ENCODE results near the gene NHLRC2. TPM values are rescaled to one million over a fixed set of nuclear protein-coding genes. Genes with fewer than 3 reads are reported as not detected.

The NHLRC2 gene
- total and polyA plus RNA-seq, 4 donors, result 2.4 to 40.0 (median 21.0) TPM

- Histone ChIP-seq H3K4me1 (ENCODE audit: control insufficient read depth in 1 of 2, insufficient read depth in 2 of 2, low read length in 2 of 2) (peaks cover 2 to 5% of the 10 kb centered on the region in 2 donors), H3K27ac (ENCODE audit: low read depth in 1 of 2, low read length in 2 of 2) (peak overlapping the region in 1 of 2 donors; percentile 54), H3K9me3 (ENCODE audit: control insufficient read depth, low read length) (no peaks in the 10 kb centered on the region), H3K27me3 (ENCODE audit: control insufficient read depth in 1 of 2, insufficient read depth in 2 of 2, low read length in 1 of 2) (no peaks in the 10 kb centered on the region), H3K36me3 (ENCODE audit: control insufficient read depth in 1 of 2, insufficient read depth in 2 of 2, low read length in 1 of 2) (peaks cover 0 to 6% of the 10 kb centered on the region in 2 donors), H3K4me3 (ENCODE audit: low read length in 2 of 2) (peak overlapping the region; percentile 69 to 98)
- DNase-seq, result peak; percentile 77 to 85
- ATAC-seq (ENCODE audit: low FRiP score), result peak; percentile 82
- 1% methylated on average over 48 to 62 of the region's 62 CpGs for WGBS, 2 donors
- intact Hi-C loops (cut with DNase I), result no loop called here
These were observed 514 bp downstream of the NHLRC2 start for GRCh38 chr10:113854761-113855588.

DNA sequence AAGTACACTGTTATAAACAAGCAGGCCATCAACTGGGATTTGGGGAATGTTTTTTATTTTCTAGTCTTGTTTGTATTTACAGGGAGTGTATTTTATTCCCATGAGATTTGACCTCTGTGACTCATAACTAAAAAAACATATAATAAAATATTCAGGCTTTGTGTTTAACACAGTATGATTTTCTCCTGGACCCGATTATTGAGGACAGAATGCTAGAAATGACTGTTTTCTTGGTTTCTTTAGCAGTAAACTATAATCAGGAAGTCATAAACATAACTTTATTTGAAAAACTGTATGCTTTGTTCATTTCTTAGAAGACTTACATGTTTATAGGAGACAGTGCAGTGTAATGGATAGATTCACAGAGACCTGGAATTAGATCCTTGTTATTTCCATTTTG, 2.1 kb downstream of the NHLRC2 start:
- no peak overlapping the region for H3K4me3 ChIP-seq (ENCODE audit: low read length in 2 of 2)
- ATAC-seq (ENCODE audit: low FRiP score), result no peak
- H3K27ac ChIP-seq (ENCODE audit: low read depth in 1 of 2, low read length in 2 of 2), result no peak overlapping the region
- intact Hi-C loops (cut with DNase I), result no loop called here
- H3K4me1 ChIP-seq (ENCODE audit: control insufficient read depth in 1 of 2, insufficient read depth in 2 of 2, low read length in 2 of 2), result peaks cover 0 to 5% of the 10 kb centered on the region in 2 donors
- no peaks in the 10 kb centered on the region for H3K27me3 ChIP-seq (ENCODE audit: control insufficient read depth in 1 of 2, insufficient read depth in 2 of 2, low read length in 1 of 2)
- H3K9me3 ChIP-seq (ENCODE audit: control insufficient read depth, low read length), result no peaks in the 10 kb centered on the region
- peaks cover 0 to 3% of the 10 kb centered on the region in 2 donors for H3K36me3 ChIP-seq (ENCODE audit: control insufficient read depth in 1 of 2, insufficient read depth in 2 of 2, low read length in 1 of 2)
- DNase-seq, result no peak
- WGBS, 2 donors, result 67 to 70% methylated on average over 1 of the region's 1 CpG

- peaks cover 0 to 5% of the 10 kb centered on the region in 2 donors for H3K4me1 ChIP-seq (ENCODE audit: control insufficient read depth in 1 of 2, insufficient read depth in 2 of 2, low read length in 2 of 2)
- H3K4me3 ChIP-seq (ENCODE audit: low read length in 2 of 2), result no peak overlapping the region
- DNase-seq (no peak), ATAC-seq (ENCODE audit: low FRiP score) (no peak)
- no peaks in the 10 kb centered on the region for H3K27me3 ChIP-seq (ENCODE audit: control insufficient read depth in 1 of 2, insufficient read depth in 2 of 2, low read length in 1 of 2)
- peaks cover 0 to 3% of the 10 kb centered on the region in 2 donors for H3K36me3 ChIP-seq (ENCODE audit: control insufficient read depth in 1 of 2, insufficient read depth in 2 of 2, low read length in 1 of 2)
- intact Hi-C loops (cut with DNase I), result no loop called here
- H3K9me3 ChIP-seq (ENCODE audit: control insufficient read depth, low read length), result no peaks in the 10 kb centered on the region
- no peak overlapping the region for H3K27ac ChIP-seq (ENCODE audit: low read depth in 1 of 2, low read length in 2 of 2)
These were observed 2.7 kb downstream of the NHLRC2 start for GRCh38 chr10:113857210-113857609.

DNA sequence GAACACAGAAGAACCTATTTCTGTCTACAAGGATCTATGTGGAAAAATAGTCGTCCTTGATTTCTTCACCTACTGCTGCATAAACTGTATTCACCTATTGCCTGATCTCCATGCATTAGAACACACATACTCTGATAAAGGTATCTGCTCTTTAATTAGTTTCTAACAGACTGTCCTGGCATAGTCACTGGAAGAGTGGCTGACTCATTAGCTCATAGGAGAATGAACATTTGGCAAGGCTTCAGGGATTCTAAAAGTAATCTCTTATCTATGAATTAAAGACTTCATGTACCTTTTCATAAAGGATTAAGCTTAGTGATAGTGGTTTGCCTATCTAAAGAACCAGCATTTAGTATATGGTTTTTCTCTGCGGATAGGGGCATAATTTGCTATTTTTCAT, 4.1 kb downstream of the NHLRC2 start:
- Histone ChIP-seq H3K4me1 (ENCODE audit: control insufficient read depth in 1 of 2, insufficient read depth in 2 of 2, low read length in 2 of 2) (peaks cover 0 to 5% of the 10 kb centered on the region in 2 donors), H3K4me3 (ENCODE audit: low read length in 2 of 2) (no peak overlapping the region), H3K9me3 (ENCODE audit: control insufficient read depth, low read length) (no peaks in the 10 kb centered on the region), H3K36me3 (ENCODE audit: control insufficient read depth in 1 of 2, insufficient read depth in 2 of 2, low read length in 1 of 2) (no peaks in the 10 kb centered on the region), H3K27ac (ENCODE audit: low read depth in 1 of 2, low read length in 2 of 2) (no peak overlapping the region), H3K27me3 (ENCODE audit: control insufficient read depth in 1 of 2, insufficient read depth in 2 of 2, low read length in 1 of 2) (no peaks in the 10 kb centered on the region)
- intact Hi-C loops (cut with DNase I), result no loop called here
- ATAC-seq (ENCODE audit: low FRiP score), result no peak
- whole genome bisulfite sequencing, 2 donors, result 77% methylated on average over 2 of the region's 2 CpGs
- DNase-seq, result no peak

DNA sequence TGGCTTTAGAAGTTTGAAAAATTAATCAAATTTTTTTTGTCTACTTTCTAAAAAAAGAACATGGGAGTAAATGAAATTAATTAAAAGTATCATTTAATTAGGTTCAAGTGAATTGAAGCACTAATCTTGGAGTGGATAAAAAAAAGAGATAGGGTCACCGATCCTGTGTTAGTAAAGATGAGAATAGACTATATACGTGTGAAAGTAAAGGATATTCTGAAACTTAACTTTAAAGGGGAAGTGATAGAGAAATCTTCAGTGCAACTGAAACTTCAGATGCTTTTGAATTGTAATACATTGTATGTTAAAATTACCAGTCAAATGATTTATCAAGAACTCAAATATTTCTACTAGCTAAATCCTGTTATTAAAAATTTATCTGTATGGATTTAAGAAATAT, 4.8 kb downstream of the NHLRC2 start:
- intact Hi-C loops (cut with DNase I), result no loop called here
- no peak overlapping the region for H3K27ac ChIP-seq (ENCODE audit: low read depth in 1 of 2, low read length in 2 of 2)
- WGBS, 2 donors, result 86 to 90% methylated on average over 2 of the region's 2 CpGs
- no peak overlapping the region for H3K4me3 ChIP-seq (ENCODE audit: low read length in 2 of 2)
- peaks cover 0 to 5% of the 10 kb centered on the region in 2 donors for H3K4me1 ChIP-seq (ENCODE audit: control insufficient read depth in 1 of 2, insufficient read depth in 2 of 2, low read length in 2 of 2)
- H3K36me3 ChIP-seq (ENCODE audit: control insufficient read depth in 1 of 2, insufficient read depth in 2 of 2, low read length in 1 of 2), result no peaks in the 10 kb centered on the region
- ATAC-seq (ENCODE audit: low FRiP score), result no peak
- H3K27me3 ChIP-seq (ENCODE audit: control insufficient read depth in 1 of 2, insufficient read depth in 2 of 2, low read length in 1 of 2), result no peaks in the 10 kb centered on the region
- no peak for DNase-seq
- H3K9me3 ChIP-seq (ENCODE audit: control insufficient read depth, low read length), result no peaks in the 10 kb centered on the region

- DNase-seq (no peak), ATAC-seq (ENCODE audit: low FRiP score) (no peak)
- peaks cover 0 to 2% of the 10 kb centered on the region in 2 donors for H3K36me3 ChIP-seq (ENCODE audit: control insufficient read depth in 1 of 2, insufficient read depth in 2 of 2, low read length in 1 of 2)
- no peaks in the 10 kb centered on the region for H3K9me3 ChIP-seq (ENCODE audit: control insufficient read depth, low read length)
- H3K27me3 ChIP-seq (ENCODE audit: control insufficient read depth in 1 of 2, insufficient read depth in 2 of 2, low read length in 1 of 2), result no peaks in the 10 kb centered on the region
- no peak overlapping the region for H3K4me3 ChIP-seq (ENCODE audit: low read length in 2 of 2)
- WGBS, 2 donors, result 74 to 77% methylated on average over 3 of the region's 3 CpGs
- intact Hi-C loops (cut with DNase I), result no loop called here
- no peaks in the 10 kb centered on the region for H3K4me1 ChIP-seq (ENCODE audit: control insufficient read depth in 1 of 2, insufficient read depth in 2 of 2, low read length in 2 of 2)
- no peak overlapping the region for H3K27ac ChIP-seq (ENCODE audit: low read depth in 1 of 2, low read length in 2 of 2)
These were observed 11.4 kb downstream of the NHLRC2 start for GRCh38 chr10:113865901-113866300.

- H3K9me3 ChIP-seq (ENCODE audit: control insufficient read depth, low read length), result no peaks in the 10 kb centered on the region
- H3K4me1 ChIP-seq (ENCODE audit: control insufficient read depth in 1 of 2, insufficient read depth in 2 of 2, low read length in 2 of 2), result no peaks in the 10 kb centered on the region
- H3K27ac ChIP-seq (ENCODE audit: low read depth in 1 of 2, low read length in 2 of 2), result no peak overlapping the region
- peaks cover under 1 to 2% of the 10 kb centered on the region in 2 donors for H3K36me3 ChIP-seq (ENCODE audit: control insufficient read depth in 1 of 2, insufficient read depth in 2 of 2, low read length in 1 of 2)
- 97 to 98% methylated on average over 5 of the region's 5 CpGs for WGBS, 2 donors
- DNase-seq, result no peak
- ATAC-seq (ENCODE audit: low FRiP score), result no peak
- H3K4me3 ChIP-seq (ENCODE audit: low read length in 2 of 2), result no peak overlapping the region
- intact Hi-C loops (cut with DNase I), result no loop called here
- no peaks in the 10 kb centered on the region for H3K27me3 ChIP-seq (ENCODE audit: control insufficient read depth in 1 of 2, insufficient read depth in 2 of 2, low read length in 1 of 2)
These were observed 12.3 kb downstream of the NHLRC2 start for GRCh38 chr10:113866551-113867394.

- no peak overlapping the region for H3K27ac ChIP-seq (ENCODE audit: low read depth in 1 of 2, low read length in 2 of 2)
- H3K4me1 ChIP-seq (ENCODE audit: control insufficient read depth in 1 of 2, insufficient read depth in 2 of 2, low read length in 2 of 2), result no peaks in the 10 kb centered on the region
- WGBS, 2 donors, result 95 to 96% methylated on average over 4 of the region's 4 CpGs
- no peaks in the 10 kb centered on the region for H3K9me3 ChIP-seq (ENCODE audit: control insufficient read depth, low read length)
- ATAC-seq (ENCODE audit: low FRiP score) (no peak), DNase-seq (no peak)
- peaks cover 2 to 3% of the 10 kb centered on the region in 2 donors for H3K36me3 ChIP-seq (ENCODE audit: control insufficient read depth in 1 of 2, insufficient read depth in 2 of 2, low read length in 1 of 2)
- no peaks in the 10 kb centered on the region for H3K27me3 ChIP-seq (ENCODE audit: control insufficient read depth in 1 of 2, insufficient read depth in 2 of 2, low read length in 1 of 2)
- H3K4me3 ChIP-seq (ENCODE audit: low read length in 2 of 2), result no peak overlapping the region
- intact Hi-C loops (cut with DNase I), result no loop called here
These were observed 13.4 kb downstream of the NHLRC2 start for GRCh38 chr10:113867904-113868303.

Measured in aorta (tissue), 5 donors.